ENCODE data around the gene HBE1.
"Not testable (repeated sequence)": the region's sequence is repeated elsewhere in the genome, so short reads cannot be mapped to it uniquely, and the experiment has no call there.

The HBE1 gene

GRCh38 chr11:5284637-5285036 is 14.9 kb upstream of the HBE1 start:
- DNase-seq, result no peak

GRCh38 chr11:5283882-5284281 is 14.1 kb upstream of the HBE1 start:
- DNase-seq, result no peak

- no peak for DNase-seq
Measured at GRCh38 chr11:5283086-5283485, 13.3 kb upstream of the HBE1 start.

- DNase-seq, result no peak
Measured at GRCh38 chr11:5282628-5283027, 12.9 kb upstream of the HBE1 start.

GRCh38 chr11:5281596-5281995 is 11.9 kb upstream of the HBE1 start:
- no peak for DNase-seq

- peak; percentile 38 for DNase-seq
Measured at GRCh38 chr11:5280582-5281102, 10.9 kb upstream of the HBE1 start.

GRCh38 chr11:5279471-5280090 is 9.8 kb upstream of the HBE1 start:
- DNase-seq, result no peak

- no peak for DNase-seq
Measured at GRCh38 chr11:5277807-5278382, 8.2 kb upstream of the HBE1 start.

- DNase-seq, result no peak
Measured at GRCh38 chr11:5276697-5277096, 7.0 kb upstream of the HBE1 start.

- no peak for DNase-seq
Measured at GRCh38 chr11:5275369-5276110, 5.8 kb upstream of the HBE1 start.

GRCh38 chr11:5274395-5274794 is 4.7 kb upstream of the HBE1 start:
- DNase-seq, result no peak

GRCh38 chr11:5272395-5273017 is 2.8 kb upstream of the HBE1 start:
- DNase-seq, result no peak

- no peak for DNase-seq
Measured at GRCh38 chr11:5267033-5267563, 2.6 kb downstream of the HBE1 start.

- no peak for DNase-seq
Measured at GRCh38 chr11:5266609-5267008, 3.1 kb downstream of the HBE1 start.

- DNase-seq, result no peak
Measured at GRCh38 chr11:5265832-5266231, 3.9 kb downstream of the HBE1 start.

GRCh38 chr11:5258543-5259262 is 11.0 kb downstream of the HBE1 start:
- DNase-seq, result no peak

GRCh38 chr11:5257296-5257695 is 12.4 kb downstream of the HBE1 start:
- DNase-seq, result no peak

GRCh38 chr11:5254646-5255413 is 14.9 kb downstream of the HBE1 start, which contains the start of gene HBG2:
Gene HBG2, minus strand, starts transcription at chr11:5254781. Its CDS starts 53 bp downstream, at chr11:5254728.
- DNase-seq, result not testable (repeated sequence)

- not testable (repeated sequence) for DNase-seq
Measured at GRCh38 chr11:5254023-5254422, 15.7 kb downstream of the HBE1 start.

GRCh38 chr11:5253440-5253839 is 16.3 kb downstream of the HBE1 start:
- DNase-seq, result not testable (repeated sequence)

- no peak for DNase-seq
Measured at GRCh38 chr11:5252919-5253265, 16.9 kb downstream of the HBE1 start.

All from CD4-positive, alpha-beta T cell treated with Interferon gamma for 1 hour (primary cell).